ENCODE results near the gene EPS15. TPM values are rescaled to one million over a fixed set of nuclear protein-coding genes. Genes with fewer than 3 reads are reported as not detected.

EPS15 gene
- total and polyA plus RNA-seq, 11 donors = 19.9 to 80.6 (median 67.8) TPM

DNA sequence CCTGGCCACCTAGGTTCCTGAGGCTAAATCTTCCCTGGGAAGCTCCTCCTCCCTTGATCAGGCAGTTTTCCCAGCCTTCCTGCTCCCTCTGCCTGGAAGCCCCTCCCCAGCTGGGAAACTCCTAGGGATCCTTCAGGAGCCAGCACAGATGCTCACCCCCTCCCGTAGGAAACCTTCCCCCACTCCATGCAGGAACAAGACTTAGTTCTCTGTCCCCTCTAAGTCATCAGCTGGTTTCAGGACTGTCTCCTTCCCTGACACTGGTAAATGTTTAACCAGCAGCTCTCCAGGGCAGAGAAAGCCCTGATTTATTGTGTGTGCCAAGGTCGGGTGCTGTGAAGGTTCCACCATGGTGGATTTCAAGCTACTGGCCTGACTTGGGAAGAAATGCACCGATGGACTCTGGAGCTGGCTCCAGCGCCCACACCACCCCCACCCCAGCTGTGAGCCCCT is 213.7 kb downstream of the EPS15 start:
- TF ChIP-seq CTCF (IDR thresholded peaks at IDR 0.05) (no peak), POLR2A (IDR thresholded peaks at IDR 0.05) (no peak)
- Histone ChIP-seq H3K4me1 (peaks cover 0 to 17% (median 0%) of the 10 kb centered on the region in 12 donors), H3K36me3 (no peaks in the 10 kb centered on the region), H3K27me3 (no peaks in the 10 kb centered on the region), H3K27ac (no peak overlapping the region), H3K4me3 (no peak overlapping the region), H3K9me3 (no peaks in the 10 kb centered on the region)
- WGBS, 4 donors = 52 to 81% (median 76%) methylated on average over 2 to 4 of the region's 4 CpGs
- no peak for DNase-seq
- intact Hi-C loops (cut with DNase I) = no loop called here
- ATAC-seq = no peak

DNA sequence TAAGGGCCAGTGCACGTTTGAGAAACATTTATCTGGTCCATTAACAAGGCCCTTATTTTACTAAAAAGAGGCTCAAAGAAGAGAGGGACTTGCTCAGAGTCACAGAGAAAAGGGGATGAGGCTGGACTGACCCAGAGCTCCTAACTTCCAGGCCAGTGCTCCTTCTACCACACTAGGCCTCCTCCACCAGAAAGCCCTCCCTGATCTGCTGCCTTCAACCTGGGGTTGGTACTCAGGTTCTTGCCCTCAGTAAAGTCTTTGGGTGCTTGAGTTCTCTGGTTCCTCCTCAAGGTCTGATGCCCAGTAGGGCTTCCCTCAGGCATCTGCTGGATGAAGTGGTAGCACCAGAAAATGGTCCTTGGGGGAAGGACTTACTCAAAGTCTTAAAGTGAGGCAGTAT is 214.7 kb downstream of the EPS15 start:
- no peak overlapping the region for H3K4me3 ChIP-seq
- H3K4me1 ChIP-seq = peaks cover 0 to 17% (median 0%) of the 10 kb centered on the region in 12 donors
- DNase-seq (no peak), ATAC-seq (no peak)
- TF ChIP-seq POLR2A (IDR thresholded peaks at IDR 0.05) (no peak), CTCF (IDR thresholded peaks at IDR 0.05) (no peak)
- 66 to 77% (median 72%) methylated on average over 1 of the region's 1 CpG for WGBS, 4 donors
- intact Hi-C loops (cut with DNase I) = no loop called here
- no peaks in the 10 kb centered on the region for H3K27me3 ChIP-seq
- no peaks in the 10 kb centered on the region for H3K9me3 ChIP-seq
- H3K27ac ChIP-seq = no peak overlapping the region
- H3K36me3 ChIP-seq = no peaks in the 10 kb centered on the region

Other genes starting within 250 kb of the EPS15 start
- gene TTC39A, start 188.7 kb downstream of the EPS15 start, total RNA-seq = 10 to 100 TPM; 14.5 to 29.2 (median 23.5) TPM
- gene TTC39A, start 188.7 kb downstream of the EPS15 start, polyA plus RNA-seq = 10 to 100 TPM in 1 of 2 donors, 1 to 10 TPM in 1; 8.4 to 16.0 TPM
- 10 to 100 TPM; 44.5 to 69.5 (median 53.5) TPM for gene OSBPL9, start 97.8 kb upstream of the EPS15 start, total RNA-seq
- 10 to 100 TPM; 48.5 to 50.4 TPM for gene OSBPL9, start 97.8 kb upstream of the EPS15 start, polyA plus RNA-seq